NCI-H146 treated with DMSO at 0.1 percent for 48 hours (cell line): ENCODE results near the gene MTFMT.
A peak's percentile ranks its signal among the peaks of the same experiment; 100 is the strongest.
"Not testable (repeated sequence)": the region's sequence is repeated elsewhere in the genome, so short reads cannot be mapped to it uniquely, and the experiment has no call there.

Experiments
- DNase-seq: peaks from one replicate; lab custom pipeline; 2025; ENCODE audit not compliant: unreplicated experiment; lab: John Stamatoyannopoulos, UW

MTFMT gene

GRCh38 chr15:65060641-65061397 is 31.4 kb upstream of the MTFMT start:
- DNase-seq = no peak

GRCh38 chr15:65059931-65060596 is 30.6 kb upstream of the MTFMT start:
- no peak for DNase-seq

GRCh38 chr15:65059369-65059750 is 29.9 kb upstream of the MTFMT start:
- DNase-seq = no peak

GRCh38 chr15:65058394-65059368 is 29.2 kb upstream of the MTFMT start:
- DNase-seq = no peak

- DNase-seq = no peak
Measured at GRCh38 chr15:65057549-65057940, 28.1 kb upstream of the MTFMT start.

GRCh38 chr15:65056868-65057548 is 27.6 kb upstream of the MTFMT start:
- DNase-seq = no peak

- DNase-seq = no peak
Measured at GRCh38 chr15:65056106-65056505, 26.7 kb upstream of the MTFMT start.

- no peak for DNase-seq
Measured at GRCh38 chr15:65055201-65055870, 25.9 kb upstream of the MTFMT start.

- peak; percentile 15 for DNase-seq
Measured at GRCh38 chr15:65054333-65055200, 25.1 kb upstream of the MTFMT start.

- no peak for DNase-seq
Measured at GRCh38 chr15:65052956-65053355, 23.5 kb upstream of the MTFMT start.

GRCh38 chr15:65051266-65051665 is 21.8 kb upstream of the MTFMT start:
- no peak for DNase-seq

- DNase-seq = no peak
Measured at GRCh38 chr15:65050270-65050669, 20.8 kb upstream of the MTFMT start.

GRCh38 chr15:65049418-65049840 is 20.0 kb upstream of the MTFMT start:
- DNase-seq = peak; percentile 77

- no peak for DNase-seq
Measured at GRCh38 chr15:65048241-65048640, 18.8 kb upstream of the MTFMT start.

GRCh38 chr15:65044724-65045481 is 15.5 kb upstream of the MTFMT start, which contains the start of gene SLC51B:
Gene SLC51B (plus strand): TSS chr15:65045387. CDS start chr15:65050005, 4,618 bp downstream.
- DNase-seq = peak; percentile 79

GRCh38 chr15:65044218-65044617 is 14.8 kb upstream of the MTFMT start:
- not testable (repeated sequence) for DNase-seq

- no peak for DNase-seq
Measured at GRCh38 chr15:65042776-65043327, 13.4 kb upstream of the MTFMT start.

- no peak for DNase-seq
Measured at GRCh38 chr15:65041787-65042186, 12.3 kb upstream of the MTFMT start.
